ENCODE measurements around the gene ALS2.
A peak's percentile ranks its signal among the peaks of the same experiment; 100 is the strongest.

The ALS2 gene

DNA sequence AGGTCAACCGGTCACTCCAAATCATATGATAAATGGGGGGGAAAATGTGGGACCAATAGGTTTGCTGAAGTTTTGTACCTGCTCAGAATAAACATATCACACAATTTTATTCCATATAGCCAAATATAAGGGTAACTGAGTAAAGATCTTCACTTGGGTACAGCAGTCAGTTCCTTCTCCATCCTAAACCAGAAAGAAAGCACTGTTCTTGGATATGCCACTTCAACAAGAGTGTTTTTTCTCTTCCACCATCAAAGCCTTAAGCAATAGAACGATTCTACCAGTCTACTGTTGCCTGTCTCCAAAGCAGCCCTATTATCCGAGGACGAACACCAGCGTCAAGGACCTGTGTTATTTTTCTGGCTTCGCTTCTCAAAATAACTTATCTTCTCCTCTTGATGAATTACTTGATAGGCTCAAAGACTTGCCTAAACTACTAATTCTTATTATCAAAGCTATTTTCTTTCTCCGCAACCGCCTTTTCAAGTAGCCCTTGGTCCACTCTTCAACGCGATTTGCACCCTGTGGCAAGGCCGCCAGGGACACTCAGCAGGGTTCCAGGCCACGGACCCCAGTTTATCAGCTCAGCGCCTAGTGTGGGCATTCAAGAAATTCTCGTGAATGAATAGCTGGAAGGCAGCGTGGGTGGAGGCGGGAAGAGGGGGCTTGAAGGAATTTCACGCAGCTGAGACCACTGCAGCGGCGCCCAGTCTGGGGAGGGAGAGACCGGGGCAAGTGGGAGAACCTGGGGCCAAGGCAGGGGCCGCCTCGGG, 646 bp downstream of the ALS2 start:
- Histone ChIP-seq H2BK120ac (ENCODE audit: low read depth, low read length) (peak overlapping the region; percentile 35), H3K36me3 (ENCODE audit: control insufficient read depth in 1 of 2, insufficient read depth in 2 of 2, low read depth in 1 of 2, low read length in 2 of 2) (no peaks in the 10 kb centered on the region), H3K27ac (ENCODE audit: low read length, poor library complexity, severe bottlenecking) (peak overlapping the region; percentile 72), H3K4me3 (ENCODE audit: insufficient read depth in 1 of 2, low read depth in 1 of 2, low read length in 2 of 2) (peak overlapping the region; percentile 72 to 99), H3K27me3 (ENCODE audit: control insufficient read depth in 1 of 2, insufficient read depth in 1 of 2, low read length in 2 of 2) (peaks cover 0 to 4% of the 10 kb centered on the region in 2 experiments), H3K4me1 (ENCODE audit: control insufficient read depth, insufficient read depth, low read depth, low read length) (peaks cover 5% of the 10 kb centered on the region), H2BK5ac (ENCODE audit: low read depth, low read length, poor library complexity, severe bottlenecking) (peak overlapping the region; percentile 69), H3K79me1 (replicated peaks; ENCODE audit: low read length, poor library complexity, severe bottlenecking) (no peaks in the 10 kb centered on the region), H4K91ac (ENCODE audit: low read length) (peak overlapping the region; percentile 9), H3K14ac (ENCODE audit: low read length in 2 of 2) (peak overlapping the region in 1 of 2 experiments; percentile 64), H3K9me3 (ENCODE audit: control insufficient read depth, low read length) (no peaks in the 10 kb centered on the region), H3K4ac (ENCODE audit: low read depth in 1 of 2, low read length in 2 of 2) (peak overlapping the region; percentile 57 to 77), H2AFZ (ENCODE audit: low read depth, low read length) (peak overlapping the region; percentile 89), H2BK12ac (ENCODE audit: low read length in 2 of 2) (peak overlapping the region in 1 of 2 experiments; percentile 66), H3K9ac (ENCODE audit: low read length) (peak overlapping the region; percentile 97), H3K4me2 (ENCODE audit: low read length, poor library complexity, severe bottlenecking) (peak overlapping the region; percentile 87), H2AK5ac (ENCODE audit: low read length, severe bottlenecking) (no peak overlapping the region), H2BK15ac (ENCODE audit: low read depth, poor library complexity, severe bottlenecking) (no peak overlapping the region), H3K18ac (ENCODE audit: low read depth in 1 of 2, low read length in 2 of 2) (peak overlapping the region; percentile 56 to 92), H4K8ac (ENCODE audit: low read length) (peak overlapping the region; percentile 52), H3K23ac (ENCODE audit: low read length in 2 of 2) (peak overlapping the region in 1 of 2 experiments; percentile 9)
- peak; percentile 60 for DNase-seq
- 4% methylated on average over 22 of the region's 22 CpGs for WGBS

- H2AFZ ChIP-seq (ENCODE audit: low read depth, low read length) = no peak overlapping the region
- no peak overlapping the region for H3K4ac ChIP-seq (ENCODE audit: low read depth in 1 of 2, low read length in 2 of 2)
- H3K4me1 ChIP-seq (ENCODE audit: control insufficient read depth, insufficient read depth, low read depth, low read length) = peaks cover 5% of the 10 kb centered on the region
- no peak overlapping the region for H4K8ac ChIP-seq (ENCODE audit: low read length)
- H2BK120ac ChIP-seq (ENCODE audit: low read depth, low read length) = no peak overlapping the region
- H3K14ac ChIP-seq (ENCODE audit: low read length in 2 of 2) = no peak overlapping the region
- H2AK5ac ChIP-seq (ENCODE audit: low read length, severe bottlenecking) = no peak overlapping the region
- H3K4me3 ChIP-seq (ENCODE audit: insufficient read depth in 1 of 2, low read depth in 1 of 2, low read length in 2 of 2) = peak overlapping the region in 1 of 2 experiments; percentile 8
- H2BK15ac ChIP-seq (ENCODE audit: low read depth, poor library complexity, severe bottlenecking) = no peak overlapping the region
- no peaks in the 10 kb centered on the region for H3K27me3 ChIP-seq (ENCODE audit: control insufficient read depth in 1 of 2, insufficient read depth in 1 of 2, low read length in 2 of 2)
- H3K36me3 ChIP-seq (ENCODE audit: control insufficient read depth in 1 of 2, insufficient read depth in 2 of 2, low read depth in 1 of 2, low read length in 2 of 2) = no peaks in the 10 kb centered on the region
- no peak overlapping the region for H3K9ac ChIP-seq (ENCODE audit: low read length)
- H3K79me1 ChIP-seq (replicated peaks; ENCODE audit: low read length, poor library complexity, severe bottlenecking) = peaks cover 6% of the 10 kb centered on the region
- H3K4me2 ChIP-seq (ENCODE audit: low read length, poor library complexity, severe bottlenecking) = no peak overlapping the region
- H2BK12ac ChIP-seq (ENCODE audit: low read length in 2 of 2) = no peak overlapping the region
- no peak overlapping the region for H4K91ac ChIP-seq (ENCODE audit: low read length)
- no peak overlapping the region for H3K27ac ChIP-seq (ENCODE audit: low read length, poor library complexity, severe bottlenecking)
- no peak overlapping the region for H2BK5ac ChIP-seq (ENCODE audit: low read depth, low read length, poor library complexity, severe bottlenecking)
- no peaks in the 10 kb centered on the region for H3K9me3 ChIP-seq (ENCODE audit: control insufficient read depth, low read length)
- DNase-seq = no peak
- no peak overlapping the region for H3K18ac ChIP-seq (ENCODE audit: low read depth in 1 of 2, low read length in 2 of 2)
- no peak overlapping the region for H3K23ac ChIP-seq (ENCODE audit: low read length in 2 of 2)
Measured at GRCh38 chr2:201777869-201778268, 2.9 kb downstream of the ALS2 start.

GRCh38 chr2:201777043-201777442, 3.7 kb downstream of the ALS2 start:
- no peak overlapping the region for H2BK12ac ChIP-seq (ENCODE audit: low read length in 2 of 2)
- H3K4me1 ChIP-seq (ENCODE audit: control insufficient read depth, insufficient read depth, low read depth, low read length) = peaks cover 5% of the 10 kb centered on the region
- peak; percentile 28 for DNase-seq
- H3K14ac ChIP-seq (ENCODE audit: low read length in 2 of 2) = no peak overlapping the region
- no peak overlapping the region for H4K91ac ChIP-seq (ENCODE audit: low read length)
- no peak overlapping the region for H3K27ac ChIP-seq (ENCODE audit: low read length, poor library complexity, severe bottlenecking)
- no peaks in the 10 kb centered on the region for H3K36me3 ChIP-seq (ENCODE audit: control insufficient read depth in 1 of 2, insufficient read depth in 2 of 2, low read depth in 1 of 2, low read length in 2 of 2)
- no peaks in the 10 kb centered on the region for H3K9me3 ChIP-seq (ENCODE audit: control insufficient read depth, low read length)
- H3K27me3 ChIP-seq (ENCODE audit: control insufficient read depth in 1 of 2, insufficient read depth in 1 of 2, low read length in 2 of 2) = no peaks in the 10 kb centered on the region
- no peak overlapping the region for H3K4me3 ChIP-seq (ENCODE audit: insufficient read depth in 1 of 2, low read depth in 1 of 2, low read length in 2 of 2)
- no peak overlapping the region for H3K23ac ChIP-seq (ENCODE audit: low read length in 2 of 2)
- H2BK120ac ChIP-seq (ENCODE audit: low read depth, low read length) = no peak overlapping the region
- no peak overlapping the region for H2BK15ac ChIP-seq (ENCODE audit: low read depth, poor library complexity, severe bottlenecking)
- no peak overlapping the region for H2AK5ac ChIP-seq (ENCODE audit: low read length, severe bottlenecking)
- no peak overlapping the region for H3K18ac ChIP-seq (ENCODE audit: low read depth in 1 of 2, low read length in 2 of 2)
- no peak overlapping the region for H3K4ac ChIP-seq (ENCODE audit: low read depth in 1 of 2, low read length in 2 of 2)
- no peak overlapping the region for H2AFZ ChIP-seq (ENCODE audit: low read depth, low read length)
- H2BK5ac ChIP-seq (ENCODE audit: low read depth, low read length, poor library complexity, severe bottlenecking) = no peak overlapping the region
- peaks cover 6% of the 10 kb centered on the region for H3K79me1 ChIP-seq (replicated peaks; ENCODE audit: low read length, poor library complexity, severe bottlenecking)
- no peak overlapping the region for H3K9ac ChIP-seq (ENCODE audit: low read length)
- no peak overlapping the region for H3K4me2 ChIP-seq (ENCODE audit: low read length, poor library complexity, severe bottlenecking)
- no peak overlapping the region for H4K8ac ChIP-seq (ENCODE audit: low read length)

DNA sequence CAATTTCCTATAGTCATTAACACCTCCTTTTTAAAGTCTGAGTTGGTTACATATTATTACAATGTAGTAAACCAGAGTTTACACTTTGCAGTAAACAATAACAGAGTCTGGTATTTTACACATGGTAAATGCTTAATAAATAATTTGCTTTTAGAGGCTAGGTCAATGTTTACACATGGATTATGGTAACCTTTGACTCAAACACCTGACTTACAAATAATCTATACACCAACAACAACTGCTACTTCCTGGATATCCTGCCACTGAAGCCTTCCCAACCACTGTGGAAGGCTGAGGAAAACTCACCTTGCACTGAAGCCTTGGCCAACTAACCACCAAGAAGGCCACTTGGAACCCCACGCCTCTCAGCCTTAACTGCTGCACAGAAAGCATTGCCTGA, 5.4 kb downstream of the ALS2 start:
- no peaks in the 10 kb centered on the region for H3K27me3 ChIP-seq (ENCODE audit: control insufficient read depth in 1 of 2, insufficient read depth in 1 of 2, low read length in 2 of 2)
- no peak overlapping the region for H3K9ac ChIP-seq (ENCODE audit: low read length)
- WGBS = 100% methylated on average over 1 of the region's 1 CpG
- no peak overlapping the region for H2BK120ac ChIP-seq (ENCODE audit: low read depth, low read length)
- H3K4ac ChIP-seq (ENCODE audit: low read depth in 1 of 2, low read length in 2 of 2) = no peak overlapping the region
- H3K23ac ChIP-seq (ENCODE audit: low read length in 2 of 2) = no peak overlapping the region
- H3K79me1 ChIP-seq (replicated peaks; ENCODE audit: low read length, poor library complexity, severe bottlenecking) = peaks cover 9% of the 10 kb centered on the region
- no peaks in the 10 kb centered on the region for H3K9me3 ChIP-seq (ENCODE audit: control insufficient read depth, low read length)
- no peak overlapping the region for H2BK5ac ChIP-seq (ENCODE audit: low read depth, low read length, poor library complexity, severe bottlenecking)
- H3K18ac ChIP-seq (ENCODE audit: low read depth in 1 of 2, low read length in 2 of 2) = no peak overlapping the region
- no peak overlapping the region for H3K4me3 ChIP-seq (ENCODE audit: insufficient read depth in 1 of 2, low read depth in 1 of 2, low read length in 2 of 2)
- peaks cover 2% of the 10 kb centered on the region for H3K4me1 ChIP-seq (ENCODE audit: control insufficient read depth, insufficient read depth, low read depth, low read length)
- DNase-seq = no peak
- H3K14ac ChIP-seq (ENCODE audit: low read length in 2 of 2) = peak overlapping the region in 1 of 2 experiments; percentile 44
- no peak overlapping the region for H2AK5ac ChIP-seq (ENCODE audit: low read length, severe bottlenecking)
- H2BK12ac ChIP-seq (ENCODE audit: low read length in 2 of 2) = no peak overlapping the region
- H3K36me3 ChIP-seq (ENCODE audit: control insufficient read depth in 1 of 2, insufficient read depth in 2 of 2, low read depth in 1 of 2, low read length in 2 of 2) = peaks cover 0 to 3% of the 10 kb centered on the region in 2 experiments
- H4K8ac ChIP-seq (ENCODE audit: low read length) = no peak overlapping the region
- no peak overlapping the region for H4K91ac ChIP-seq (ENCODE audit: low read length)
- no peak overlapping the region for H2BK15ac ChIP-seq (ENCODE audit: low read depth, poor library complexity, severe bottlenecking)
- no peak overlapping the region for H3K27ac ChIP-seq (ENCODE audit: low read length, poor library complexity, severe bottlenecking)
- H2AFZ ChIP-seq (ENCODE audit: low read depth, low read length) = no peak overlapping the region
- no peak overlapping the region for H3K4me2 ChIP-seq (ENCODE audit: low read length, poor library complexity, severe bottlenecking)

Data from mesenchymal stem cell (in vitro differentiated cells and primary cell).